SKM-1 treated with dmso at 0.1 percent for 144 hours (cell line): ENCODE measurements around the gene ARNT2.

ENCODE experiments used
- DNase-seq: peaks from one replicate; lab custom pipeline; 2025; ENCODE audit not compliant: unreplicated experiment; lab: John Stamatoyannopoulos, UW

Gene ARNT2

GRCh38 chr15:80550219-80550907 lies 146.2 kb downstream of the ARNT2 start:
- no peak for DNase-seq

DNA sequence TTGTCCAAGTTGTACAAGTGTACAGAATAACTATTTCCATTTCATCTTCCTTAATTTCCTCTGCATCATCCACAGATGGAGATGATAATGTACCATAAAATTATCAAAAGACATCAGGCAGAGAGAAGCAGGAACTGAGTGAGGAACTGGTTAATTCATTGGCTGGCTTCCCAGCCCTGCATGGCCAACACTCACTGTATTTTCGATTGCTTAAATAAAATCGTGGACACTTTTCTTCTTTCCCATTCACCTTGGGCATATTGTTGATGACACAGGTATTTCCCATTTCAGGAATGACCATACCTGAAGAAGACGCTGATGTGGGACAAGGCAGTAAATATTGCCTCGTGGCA lies 146.7 kb downstream of the ARNT2 start:
- DNase-seq: no peak

- DNase-seq: no peak
These were observed 147.2 kb downstream of the ARNT2 start for GRCh38 chr15:80551348-80551747.

- DNase-seq: no peak
These were observed 150.4 kb downstream of the ARNT2 start for GRCh38 chr15:80554560-80554959.

- no peak for DNase-seq
These were observed 152.6 kb downstream of the ARNT2 start for GRCh38 chr15:80556694-80557367.

DNA sequence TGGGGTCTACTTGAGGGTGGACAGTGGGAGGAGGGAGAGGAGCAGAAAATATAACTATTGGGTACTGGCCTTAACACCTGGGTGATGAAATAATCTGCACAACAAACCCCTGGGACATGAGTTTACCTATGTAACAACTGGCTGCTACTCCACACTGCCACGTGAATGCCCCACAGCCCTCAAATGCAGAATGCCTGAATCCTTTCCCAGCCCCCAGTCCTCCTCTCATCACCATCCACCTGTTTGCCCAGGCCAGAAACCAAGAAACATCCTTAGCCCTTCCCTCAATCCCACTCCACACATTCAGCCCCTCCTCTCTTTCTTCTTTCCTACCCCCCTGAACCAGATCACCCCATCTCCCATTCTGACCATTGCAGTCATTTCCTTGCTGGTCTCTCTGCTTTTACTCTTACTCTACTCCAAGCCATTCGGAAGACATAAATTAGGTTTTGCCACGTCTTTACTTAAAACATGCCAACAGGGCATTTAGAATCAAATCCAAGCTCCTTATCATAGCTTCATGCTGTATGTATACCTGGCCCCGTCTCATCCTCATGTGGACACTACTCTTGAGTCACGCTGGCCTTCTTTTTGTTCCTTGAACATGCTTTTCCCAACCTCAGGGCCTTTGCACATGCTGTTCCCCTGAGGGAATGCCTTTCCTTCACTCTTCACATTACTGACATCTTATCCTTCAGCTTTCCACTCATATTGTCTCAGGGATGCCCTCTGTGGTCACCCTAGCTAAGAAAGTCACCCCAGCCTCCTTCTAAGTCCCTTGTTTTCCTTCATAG lies 153.5 kb downstream of the ARNT2 start:
- DNase-seq: no peak

- no peak for DNase-seq
These were observed 154.6 kb downstream of the ARNT2 start for GRCh38 chr15:80558631-80559319.

DNA sequence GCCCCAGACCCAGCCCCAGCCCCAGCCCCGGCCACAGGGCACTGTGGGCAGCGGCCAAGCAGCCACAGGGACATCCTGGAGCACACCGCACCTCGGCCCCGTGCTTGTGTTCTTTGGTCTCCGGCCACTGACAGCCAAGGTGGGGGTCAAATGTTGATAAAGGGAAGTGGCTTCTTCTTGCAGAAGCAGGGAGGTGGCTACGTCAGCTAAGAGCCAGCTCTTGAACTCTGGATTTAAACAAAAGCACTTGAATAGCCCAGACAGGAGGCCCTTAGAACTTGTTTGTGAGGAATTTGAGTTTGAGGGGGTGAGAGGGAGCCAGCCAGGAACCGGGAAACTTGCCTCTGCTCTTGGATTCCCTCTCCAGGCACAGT lies 155.1 kb downstream of the ARNT2 start:
- DNase-seq: peak; percentile 3

GRCh38 chr15:80559761-80560160 lies 155.6 kb downstream of the ARNT2 start:
- no peak for DNase-seq

DNA sequence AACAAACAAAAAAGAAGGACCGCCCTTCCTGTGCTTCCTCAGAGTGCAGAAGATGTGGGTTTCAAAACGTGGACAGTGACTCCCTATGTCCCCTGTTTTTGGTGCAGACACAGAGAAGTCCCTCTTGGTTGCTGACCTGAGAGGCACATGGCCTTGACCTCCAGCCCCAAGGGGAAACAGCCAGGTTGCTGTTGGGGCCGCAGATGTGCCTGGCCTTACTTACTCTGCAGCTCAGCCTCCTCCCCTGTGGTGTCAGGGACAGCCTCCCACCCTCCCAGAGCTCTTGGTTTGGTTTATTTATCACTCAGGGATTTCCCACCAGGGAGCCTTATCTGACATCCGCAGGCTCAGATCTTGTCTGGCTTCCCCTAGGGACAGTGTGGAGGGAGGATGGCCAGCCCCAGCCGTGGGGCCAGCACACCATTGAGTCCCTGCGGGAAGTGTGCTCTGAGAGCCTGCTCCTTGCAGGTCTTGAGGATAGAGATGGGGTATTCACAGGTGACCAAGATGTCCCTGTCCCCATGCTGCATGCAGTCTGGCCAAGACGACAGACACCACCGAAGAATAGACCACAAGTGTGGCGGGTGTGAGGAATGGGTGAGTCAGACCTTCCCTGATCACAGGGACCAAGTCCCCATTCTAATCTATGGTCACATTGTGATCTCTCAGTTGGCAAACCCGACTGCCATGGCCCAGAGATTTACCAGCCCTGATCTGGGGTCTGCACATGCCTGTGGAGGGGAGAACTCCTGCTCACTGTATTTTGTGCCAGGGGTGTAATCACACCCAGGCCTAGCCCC lies 156.6 kb downstream of the ARNT2 start:
- no peak for DNase-seq

- no peak for DNase-seq
These were observed 157.3 kb downstream of the ARNT2 start for GRCh38 chr15:80561500-80561899.

DNA sequence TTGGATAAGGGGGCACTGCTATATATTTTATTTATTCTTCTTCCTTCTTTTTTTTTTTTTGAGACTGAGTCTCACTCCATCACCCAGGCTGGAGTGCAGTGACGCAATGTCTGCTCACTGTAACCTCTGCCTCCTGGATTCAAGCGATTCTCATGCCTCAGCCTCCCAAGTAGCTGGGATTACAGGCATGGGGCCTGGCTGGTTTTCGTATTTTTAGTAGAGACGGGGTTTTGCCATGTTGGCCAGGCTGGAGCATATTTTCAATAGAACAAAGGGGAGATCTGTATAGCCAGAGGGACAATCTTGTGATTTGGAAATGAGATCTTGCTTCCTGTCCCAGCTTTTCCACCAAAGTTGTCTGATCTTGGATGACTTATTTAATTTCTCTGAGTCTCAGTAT lies 157.9 kb downstream of the ARNT2 start:
- no peak for DNase-seq

- peak; percentile 6 for DNase-seq
These were observed 158.7 kb downstream of the ARNT2 start for GRCh38 chr15:80562846-80563245.

- DNase-seq: no peak
These were observed 159.3 kb downstream of the ARNT2 start for GRCh38 chr15:80563372-80563997.

GRCh38 chr15:80564056-80564455 lies 159.9 kb downstream of the ARNT2 start:
- DNase-seq: no peak

- DNase-seq: no peak
These were observed 161.2 kb downstream of the ARNT2 start for GRCh38 chr15:80565398-80565797.

GRCh38 chr15:80565988-80566387 lies 161.8 kb downstream of the ARNT2 start:
- no peak for DNase-seq

- peak; percentile 70 for DNase-seq
These were observed 163.6 kb downstream of the ARNT2 start for GRCh38 chr15:80567721-80568157.

- no peak for DNase-seq
These were observed 164.1 kb downstream of the ARNT2 start for GRCh38 chr15:80568298-80568697.
